GM12801 (cell line): ENCODE data around the gene APLP1.

Source experiments
- TF ChIP-seq, protein P1 (sequence below): IDR thresholded peaks from one replicate; pipeline ENCODE4 v1.5.1; 2011; ENCODE audit warnings: control low read depth; ENCODE audit not compliant: insufficient read length; ENCODE audit errors: extremely low read depth

The APLP1 gene

DNA sequence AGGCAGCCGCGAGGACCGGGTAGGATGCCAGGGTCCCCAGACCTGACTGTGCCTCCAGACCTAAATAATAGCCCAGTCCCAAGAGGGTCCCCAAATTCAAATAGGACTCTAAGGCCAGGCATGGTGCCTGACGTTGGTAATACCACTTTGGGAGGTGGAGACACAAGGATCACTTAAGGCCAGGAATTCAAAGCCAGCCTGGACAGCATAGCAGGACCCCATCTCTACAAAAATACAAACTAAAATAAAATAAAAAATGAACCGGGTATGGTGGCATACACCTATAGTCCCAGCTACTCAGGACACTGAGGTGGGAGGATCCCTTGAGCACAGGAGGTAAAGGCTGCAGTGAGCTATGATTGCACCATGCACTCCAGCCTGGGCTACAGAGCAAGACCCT is 5.4 kb upstream of the APLP1 start:
- TF ChIP-seq, protein P1, sequence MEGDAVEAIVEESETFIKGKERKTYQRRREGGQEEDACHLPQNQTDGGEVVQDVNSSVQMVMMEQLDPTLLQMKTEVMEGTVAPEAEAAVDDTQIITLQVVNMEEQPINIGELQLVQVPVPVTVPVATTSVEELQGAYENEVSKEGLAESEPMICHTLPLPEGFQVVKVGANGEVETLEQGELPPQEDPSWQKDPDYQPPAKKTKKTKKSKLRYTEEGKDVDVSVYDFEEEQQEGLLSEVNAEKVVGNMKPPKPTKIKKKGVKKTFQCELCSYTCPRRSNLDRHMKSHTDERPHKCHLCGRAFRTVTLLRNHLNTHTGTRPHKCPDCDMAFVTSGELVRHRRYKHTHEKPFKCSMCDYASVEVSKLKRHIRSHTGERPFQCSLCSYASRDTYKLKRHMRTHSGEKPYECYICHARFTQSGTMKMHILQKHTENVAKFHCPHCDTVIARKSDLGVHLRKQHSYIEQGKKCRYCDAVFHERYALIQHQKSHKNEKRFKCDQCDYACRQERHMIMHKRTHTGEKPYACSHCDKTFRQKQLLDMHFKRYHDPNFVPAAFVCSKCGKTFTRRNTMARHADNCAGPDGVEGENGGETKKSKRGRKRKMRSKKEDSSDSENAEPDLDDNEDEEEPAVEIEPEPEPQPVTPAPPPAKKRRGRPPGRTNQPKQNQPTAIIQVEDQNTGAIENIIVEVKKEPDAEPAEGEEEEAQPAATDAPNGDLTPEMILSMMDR, result no peak

- TF ChIP-seq, protein P1, result no peak
These were observed 501 bp downstream of the APLP1 start for GRCh38 chr19:35868823-35869326.

- TF ChIP-seq, protein P1, result no peak
These were observed 1.2 kb downstream of the APLP1 start for GRCh38 chr19:35869327-35870123.

- TF ChIP-seq, protein P1, result no peak
These were observed 2.4 kb downstream of the APLP1 start for GRCh38 chr19:35870798-35871197.

GRCh38 chr19:35871611-35872010 is 3.2 kb downstream of the APLP1 start:
- TF ChIP-seq, protein P1, result no peak

- TF ChIP-seq, protein P1, result no peak
These were observed 3.8 kb downstream of the APLP1 start for GRCh38 chr19:35872180-35872579.

DNA sequence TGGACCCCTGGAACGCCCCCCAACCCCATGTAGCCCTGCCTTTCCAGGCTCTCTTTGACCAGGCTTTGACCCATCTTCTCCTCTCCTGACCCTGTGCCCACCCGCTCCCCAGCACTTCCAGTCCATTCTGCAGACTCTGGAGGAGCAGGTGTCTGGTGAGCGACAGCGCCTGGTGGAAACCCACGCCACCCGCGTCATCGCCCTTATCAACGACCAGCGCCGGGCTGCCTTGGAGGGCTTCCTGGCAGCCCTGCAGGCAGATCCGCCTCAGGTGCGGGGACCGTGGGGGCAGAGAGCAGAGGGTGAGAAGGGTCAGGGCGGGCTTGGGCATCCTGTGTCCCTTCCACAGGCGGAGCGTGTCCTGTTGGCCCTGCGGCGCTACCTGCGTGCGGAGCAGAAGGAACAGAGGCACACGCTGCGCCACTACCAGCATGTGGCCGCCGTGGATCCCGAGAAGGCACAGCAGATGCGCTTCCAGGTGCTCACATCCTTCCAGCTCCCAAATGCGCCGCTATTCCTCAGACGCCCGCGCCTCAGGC is 6.1 kb downstream of the APLP1 start:
- TF ChIP-seq, protein P1, result no peak
